ENCODE data around the gene IMMP2L. TPM values are rescaled to one million over a fixed set of nuclear protein-coding genes. Genes with fewer than 3 reads are reported as not detected.

The IMMP2L gene
- total RNA-seq, 2 experiments from 2014 or later, result 8.9 to 18.7 TPM

GRCh38 chr7:111521660-111522059 is 40.6 kb downstream of the IMMP2L start:
- no peak overlapping the region for H3K4me3 Mint-ChIP-seq
- H3K36me3 ChIP-seq (ENCODE audit: insufficient read depth, low read length), result peaks cover 6% of the 10 kb centered on the region
- H3K4me1 ChIP-seq (ENCODE audit: insufficient read depth, low read length), result no peaks in the 10 kb centered on the region
- no peak for DNase-seq
- no peak overlapping the region for H3K27ac ChIP-seq (ENCODE audit: low read depth in 1 of 2, low read length in 2 of 2)
- peaks cover 0 to 4% of the 10 kb centered on the region in 2 experiments for H3K9me3 ChIP-seq (ENCODE audit: control insufficient read depth in 1 of 2, insufficient read depth in 1 of 2, low read length in 2 of 2)
- H3K4me1 Mint-ChIP-seq (ENCODE audit: low read depth), result peaks cover 2% of the 10 kb centered on the region
- no peak for TF ChIP-seq CTCF (IDR thresholded peaks at IDR 0.05)
- H3K27me3 ChIP-seq (ENCODE audit: control insufficient read depth in 1 of 2, insufficient read depth in 2 of 2, low read length in 2 of 2), result no peaks in the 10 kb centered on the region
- H3K9me3 Mint-ChIP-seq, result peaks cover 5% of the 10 kb centered on the region
- ChIA-PET CTCF (no interaction called here), POLR2A (no interaction called here)
- no peak overlapping the region for H3K27ac Mint-ChIP-seq
- H3K27me3 Mint-ChIP-seq, result no peaks in the 10 kb centered on the region
- no peak overlapping the region for H3K4me3 ChIP-seq (ENCODE audit: low read length)
- no peak for ATAC-seq (ENCODE audit: poor library complexity)
- intact Hi-C loops (cut with DNase I, micrococcal nuclease), result no loop called here
- peaks cover 68% of the 10 kb centered on the region for H3K36me3 Mint-ChIP-seq (ENCODE audit: low read depth)

GRCh38 chr7:111518264-111518663 is 44.0 kb downstream of the IMMP2L start:
- ATAC-seq (ENCODE audit: poor library complexity) (no peak), DNase-seq (no peak)
- Histone ChIP-seq H3K4me3 (ENCODE audit: low read length) (no peak overlapping the region), H3K9me3 (ENCODE audit: control insufficient read depth in 1 of 2, insufficient read depth in 1 of 2, low read length in 2 of 2) (peaks cover 0 to 4% of the 10 kb centered on the region in 2 experiments), H3K27ac (ENCODE audit: low read depth in 1 of 2, low read length in 2 of 2) (no peak overlapping the region), H3K4me1 (ENCODE audit: insufficient read depth, low read length) (no peaks in the 10 kb centered on the region), H3K36me3 (ENCODE audit: insufficient read depth, low read length) (peaks cover 6% of the 10 kb centered on the region), H3K27me3 (ENCODE audit: control insufficient read depth in 1 of 2, insufficient read depth in 2 of 2, low read length in 2 of 2) (no peaks in the 10 kb centered on the region)
- intact Hi-C loops (cut with DNase I, micrococcal nuclease), result no loop called here
- ChIA-PET POLR2A (no interaction called here), CTCF (no interaction called here)
- Mint-ChIP-seq H3K4me3 (no peak overlapping the region), H3K27me3 (no peaks in the 10 kb centered on the region), H3K9me3 (peaks cover 5% of the 10 kb centered on the region), H3K4me1 (ENCODE audit: low read depth) (no peaks in the 10 kb centered on the region), H3K27ac (no peak overlapping the region), H3K36me3 (ENCODE audit: low read depth) (peaks cover 73% of the 10 kb centered on the region)
- TF ChIP-seq CTCF (IDR thresholded peaks at IDR 0.05), result no peak

GRCh38 chr7:111517549-111517951 is 44.7 kb downstream of the IMMP2L start:
- H3K9me3 ChIP-seq (ENCODE audit: control insufficient read depth in 1 of 2, insufficient read depth in 1 of 2, low read length in 2 of 2), result peaks cover 0 to 4% of the 10 kb centered on the region in 2 experiments
- POLR2A ChIA-PET, result no interaction called here
- no peak for ATAC-seq (ENCODE audit: poor library complexity)
- H3K4me1 ChIP-seq (ENCODE audit: insufficient read depth, low read length), result no peaks in the 10 kb centered on the region
- H3K4me3 Mint-ChIP-seq, result no peak overlapping the region
- intact Hi-C loops (cut with DNase I, micrococcal nuclease), result no loop called here
- H3K36me3 Mint-ChIP-seq (ENCODE audit: low read depth), result peaks cover 75% of the 10 kb centered on the region
- CTCF ChIA-PET, result no interaction called here
- H3K4me1 Mint-ChIP-seq (ENCODE audit: low read depth), result no peaks in the 10 kb centered on the region
- H3K27ac Mint-ChIP-seq, result no peak overlapping the region
- no peak for TF ChIP-seq CTCF (IDR thresholded peaks at IDR 0.05)
- H3K27ac ChIP-seq (ENCODE audit: low read depth in 1 of 2, low read length in 2 of 2), result no peak overlapping the region
- H3K27me3 ChIP-seq (ENCODE audit: control insufficient read depth in 1 of 2, insufficient read depth in 2 of 2, low read length in 2 of 2), result no peaks in the 10 kb centered on the region
- H3K4me3 ChIP-seq (ENCODE audit: low read length), result no peak overlapping the region
- peaks cover 6% of the 10 kb centered on the region for H3K36me3 ChIP-seq (ENCODE audit: insufficient read depth, low read length)
- peaks cover 5% of the 10 kb centered on the region for H3K9me3 Mint-ChIP-seq
- DNase-seq, result no peak
- H3K27me3 Mint-ChIP-seq, result no peaks in the 10 kb centered on the region
